HEK293 (cell line): ENCODE results near the gene PERCC1.

ENCODE experiments used
- CTCF ChIA-PET: fragments of 350-600 bp; formaldehyde crosslinking; extraction: SDS; loops from one replicate; lab custom pipeline; 2021; ENCODE audit warnings: antibody characterized with exemption; lab: Yijun Ruan, JAX
- POLR2A ChIA-PET: fragments of 300-600 bp; formaldehyde crosslinking; extraction: SDS; loops from one replicate; lab custom pipeline; 2020; ENCODE audit warnings: antibody characterized with exemption, inconsistent platforms; lab: Yijun Ruan, JAX
- H3K27ac ChIP-seq: fragments of 200-500 bp; sonication (Bioruptor generic); 2 replicates; pipeline ENCODE4 v1.5.1; 2014; ENCODE audit warnings: low read depth, low read length, control low read depth, inconsistent platforms; ENCODE audit errors: extremely low read depth
- H3K36me3 ChIP-seq, 2 experiments: fragments of 200-500 bp in 1 of 2; sonication (Bioruptor generic) in 1 of 2; 1 replicate in 1 of 2; 2 replicates in 1 of 2; pipeline ENCODE4 v1.5.1; 2014 to 2017; ENCODE audit warnings: inconsistent platforms in 2 of 2, low read length in 2 of 2; ENCODE audit not compliant: control insufficient read depth in 2 of 2, insufficient read depth in 1 of 2
- H3K4me1 ChIP-seq: fragments of 200-500 bp; sonication (Bioruptor generic); 2 replicates; pipeline ENCODE4 v1.5.1; 2014; ENCODE audit warnings: mild to moderate bottlenecking, low read length, inconsistent platforms; ENCODE audit not compliant: control insufficient read depth, insufficient read depth
- H3K4me3 ChIP-seq: 2 replicates; pipeline ENCODE4 v1.5.1; 2011; ENCODE audit warnings: low read depth, mild to moderate bottlenecking, control low read depth, low read length, moderate library complexity
- H3K9me3 ChIP-seq: fragments of 200-500 bp; sonication (Bioruptor generic); 2 replicates; pipeline ENCODE4 v1.5.1; 2014; ENCODE audit warnings: low read depth, low read length, inconsistent platforms; ENCODE audit not compliant: control insufficient read depth, insufficient read depth
- EGR2 ChIP-seq: fragments of 450-650 bp; formaldehyde crosslinking; IDR thresholded peaks from 2 replicates; pipeline ENCODE4 v1.5.1; 2016; ENCODE audit warnings: low read depth, missing biosample characterization, missing genetic modification characterization
- GLIS2 ChIP-seq: fragments of 450-650 bp; formaldehyde crosslinking; IDR thresholded peaks from 2 replicates; pipeline ENCODE4 v1.5.1; 2016; ENCODE audit warnings: missing biosample characterization, missing genetic modification characterization
- KLF1 ChIP-seq: fragments of 450-650 bp; formaldehyde crosslinking; IDR thresholded peaks from 2 replicates; pipeline ENCODE4 v1.5.1; 2016; ENCODE audit warnings: missing biosample characterization, missing genetic modification characterization
- KLF10 ChIP-seq: fragments of 450-650 bp; IDR thresholded peaks from 2 replicates; pipeline ENCODE4 v1.5.1; 2018; ENCODE audit warnings: missing biosample characterization, mild to moderate bottlenecking, missing genetic modification characterization
- KLF7 ChIP-seq: fragments of 450-650 bp; formaldehyde crosslinking; IDR thresholded peaks from 2 replicates; pipeline ENCODE4 v1.5.1; 2016; ENCODE audit warnings: missing biosample characterization, missing genetic modification characterization, borderline replicate concordance
- KLF9 ChIP-seq: fragments of 450-650 bp; formaldehyde crosslinking; IDR thresholded peaks from 2 replicates; pipeline ENCODE4 v1.5.1; 2016; ENCODE audit warnings: missing biosample characterization, missing genetic modification characterization, low read depth
- MZF1 ChIP-seq: fragments of 450-650 bp; formaldehyde crosslinking; IDR thresholded peaks from 2 replicates; pipeline ENCODE4 v1.5.1; 2017; ENCODE audit warnings: missing biosample characterization, missing genetic modification characterization, borderline replicate concordance
- OSR2 ChIP-seq: fragments of 450-650 bp; formaldehyde crosslinking; IDR thresholded peaks from 2 replicates; pipeline ENCODE4 v1.5.1; 2016; ENCODE audit warnings: missing biosample characterization, missing genetic modification characterization
- SCRT2 ChIP-seq: fragments of 450-650 bp; formaldehyde crosslinking; IDR thresholded peaks from 2 replicates; pipeline ENCODE4 v1.5.1; 2016; ENCODE audit warnings: missing biosample characterization, missing genetic modification characterization
- SP2 ChIP-seq: fragments of 450-650 bp; formaldehyde crosslinking; IDR thresholded peaks from 2 replicates; pipeline ENCODE4 v1.5.1; 2016; ENCODE audit warnings: missing biosample characterization, missing genetic modification characterization
- SP3 ChIP-seq: fragments of 450-650 bp; formaldehyde crosslinking; IDR thresholded peaks from 2 replicates; pipeline ENCODE4 v1.5.1; 2016; ENCODE audit warnings: missing biosample characterization, missing genetic modification characterization
- ZBTB21 ChIP-seq: fragments of 450-650 bp; formaldehyde crosslinking; IDR thresholded peaks from 2 replicates; pipeline ENCODE4 v1.5.1; 2017; ENCODE audit warnings: missing biosample characterization, missing genetic modification characterization
- ZEB2 ChIP-seq: fragments of 450-650 bp; formaldehyde crosslinking; IDR thresholded peaks from 2 replicates; pipeline ENCODE4 v1.5.1; 2016; ENCODE audit warnings: missing biosample characterization, missing genetic modification characterization
- ZFHX2 ChIP-seq: fragments of 450-650 bp; formaldehyde crosslinking; conservative IDR thresholded peaks from 2 replicates; pipeline ENCODE4 v1.5.1; 2016; ENCODE audit warnings: missing biosample characterization, missing genetic modification characterization
- ZNF140 ChIP-seq: fragments of 450-650 bp; formaldehyde crosslinking; IDR thresholded peaks from 2 replicates; pipeline ENCODE4 v1.5.1; 2016; ENCODE audit warnings: missing biosample characterization, missing genetic modification characterization
- ZNF335 ChIP-seq: fragments of 450-650 bp; formaldehyde crosslinking; conservative IDR thresholded peaks from 2 replicates; pipeline ENCODE4 v1.5.1; 2016; ENCODE audit warnings: missing biosample characterization, missing genetic modification characterization
- ZNF48 ChIP-seq: fragments of 450-650 bp; formaldehyde crosslinking; IDR thresholded peaks from 2 replicates; pipeline ENCODE4 v1.5.1; 2016; ENCODE audit warnings: missing biosample characterization, missing genetic modification characterization
- ZNF621 ChIP-seq: fragments of 450-650 bp; formaldehyde crosslinking; IDR thresholded peaks from 2 replicates; pipeline ENCODE4 v1.5.1; 2017; ENCODE audit warnings: missing biosample characterization, missing genetic modification characterization
- ZNF623 ChIP-seq: fragments of 450-650 bp; formaldehyde crosslinking; IDR thresholded peaks from 2 replicates; pipeline ENCODE4 v1.5.1; 2016; ENCODE audit warnings: missing biosample characterization, missing genetic modification characterization
- ZNF626 ChIP-seq: fragments of 450-650 bp; sonication (Bioruptor Pico); formaldehyde crosslinking; IDR thresholded peaks from 2 replicates; pipeline ENCODE4 v1.5.1; 2018; ENCODE audit warnings: missing biosample characterization, missing genetic modification characterization, inconsistent platforms
- ZNF776 ChIP-seq: fragments of 450-650 bp; formaldehyde crosslinking; IDR thresholded peaks from 2 replicates; pipeline ENCODE4 v1.5.0; 2017; ENCODE audit warnings: missing biosample characterization, missing genetic modification characterization, borderline replicate concordance
- ZXDB ChIP-seq: fragments of 450-650 bp; formaldehyde crosslinking; IDR thresholded peaks from 2 replicates; pipeline ENCODE4 v1.5.1; 2016; ENCODE audit warnings: missing biosample characterization, missing genetic modification characterization
- TF ChIP-seq, protein P1 (sequence below): fragments of 450-650 bp; formaldehyde crosslinking; IDR thresholded peaks from 2 replicates; pipeline ENCODE4 v1.5.1; 2016; ENCODE audit warnings: missing biosample characterization, missing genetic modification characterization, borderline replicate concordance
- TF ChIP-seq, protein P2 (sequence below): fragments of 450-650 bp; formaldehyde crosslinking; IDR thresholded peaks from 2 replicates; pipeline ENCODE4 v1.5.1; 2016; ENCODE audit warnings: missing biosample characterization, missing genetic modification characterization
- TF ChIP-seq, protein P3 (sequence below): fragments of 450-650 bp; formaldehyde crosslinking; IDR thresholded peaks from 2 replicates; pipeline ENCODE4 v1.5.1; 2016; ENCODE audit warnings: missing biosample characterization, missing genetic modification characterization
- TF ChIP-seq, protein P4 (sequence below): fragments of 450-650 bp; formaldehyde crosslinking; IDR thresholded peaks from 2 replicates; pipeline ENCODE4 v1.5.1; 2016; ENCODE audit warnings: missing biosample characterization, missing genetic modification characterization
- TF ChIP-seq, protein P5 (sequence below): fragments of 450-650 bp; formaldehyde crosslinking; optimal IDR thresholded peaks from 2 replicates; pipeline ENCODE3; 2016; ENCODE audit warnings: missing biosample characterization, mild to moderate bottlenecking, missing genetic modification characterization
- TF ChIP-seq, protein P6 (sequence below): fragments of 450-650 bp; IDR thresholded peaks from 2 replicates; pipeline ENCODE4 v1.5.1; 2018; ENCODE audit warnings: missing biosample characterization, missing genetic modification characterization

Gene PERCC1

DNA sequence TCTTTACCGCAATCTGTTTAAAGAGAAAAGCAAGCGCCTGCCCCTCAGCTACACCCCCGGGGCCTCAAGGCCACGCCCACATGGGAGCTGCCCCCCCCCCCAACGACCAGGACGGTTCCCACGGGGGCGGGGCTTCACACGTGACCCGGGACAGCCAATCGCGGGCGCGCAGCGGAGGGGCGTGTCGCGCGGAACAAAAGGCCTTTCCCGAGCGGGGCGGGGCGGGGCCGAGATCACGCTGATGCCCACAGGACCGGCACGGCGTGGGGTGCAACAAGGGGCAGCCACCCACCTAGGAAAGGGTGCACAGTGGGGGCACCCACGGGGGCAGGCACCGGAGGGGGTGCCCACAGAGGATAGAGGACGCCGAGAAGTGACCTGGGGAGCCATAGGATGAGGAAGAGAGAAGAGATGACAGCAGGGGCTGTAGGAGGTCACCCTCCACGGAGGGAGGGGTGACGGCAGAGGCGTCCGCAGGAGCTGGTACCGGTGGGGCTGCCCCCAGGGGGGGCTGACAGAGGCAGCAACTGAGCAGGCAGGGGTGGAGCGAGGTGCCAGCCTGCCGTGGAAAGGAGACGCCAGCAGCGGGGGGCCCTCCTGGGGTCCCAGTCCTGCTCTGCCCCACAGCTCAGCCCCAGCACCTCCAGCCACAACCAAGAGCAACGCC lies 22.6 kb upstream of the PERCC1 start:
- CTCF ChIA-PET: interaction anchor here (0.6 to 1.2 kb wide), 4 partner anchors 45 to 566 kb away, joined by 3 to 4 read pairs (median 4); no protein-coding TSS in a partner anchor
- H3K9me3 ChIP-seq: no peaks in the 10 kb centered on the region
- peaks cover 0 to 22% of the 10 kb centered on the region in 2 experiments; a peak in 2 of 3 replicates for H3K36me3 ChIP-seq
- H3K4me3 ChIP-seq: peak overlapping the region; percentile 48
- H3K4me1 ChIP-seq: peaks cover 3% of the 10 kb centered on the region
- POLR2A ChIA-PET: interaction anchor here (1.0 to 2.1 kb wide), 3 partner anchors 13 to 44 kb away, joined by 3 to 10 read pairs (median 3); partner anchors contain the start of gene UQCC4
- no peak overlapping the region for H3K27ac ChIP-seq
- TF ChIP-seq ZNF776 (tag by site-specific recombination) (no peak), ZNF335 (peak; percentile 90), ZNF48 (tag by site-specific recombination) (no peak), ZNF621 (tag by site-specific recombination) (no peak), SP3 (tag by site-specific recombination) (peak; percentile 94), KLF7 (tag by site-specific recombination) (no peak), KLF1 (peak; percentile 88), OSR2 (no peak), ZNF140 (tag by site-specific recombination) (no peak), SP2 (tag by site-specific recombination) (peak; percentile 88), MZF1 (tag by site-specific recombination) (no peak), EGR2 (tag by site-specific recombination) (peak; percentile 95), ZBTB21 (tag by site-specific recombination) (no peak), ZNF626 (no peak), KLF9 (tag by site-specific recombination) (peak; percentile 100), ZXDB (peak; percentile 58; the same call in 1 of the 2 replicates), KLF10 (peak; percentile 99), ZEB2 (tag by site-specific recombination) (0 out of 2 replicates have a peak, but pooled peaks have one; percentile 17), SCRT2 (peak; percentile 23; the same call in 1 of the 2 replicates), ZFHX2 (tag by site-specific recombination) (peak; percentile 95), GLIS2 (tag by site-specific recombination) (peak; percentile 99), ZNF623 (tag by site-specific recombination) (no peak)
- TF ChIP-seq, protein P1, sequence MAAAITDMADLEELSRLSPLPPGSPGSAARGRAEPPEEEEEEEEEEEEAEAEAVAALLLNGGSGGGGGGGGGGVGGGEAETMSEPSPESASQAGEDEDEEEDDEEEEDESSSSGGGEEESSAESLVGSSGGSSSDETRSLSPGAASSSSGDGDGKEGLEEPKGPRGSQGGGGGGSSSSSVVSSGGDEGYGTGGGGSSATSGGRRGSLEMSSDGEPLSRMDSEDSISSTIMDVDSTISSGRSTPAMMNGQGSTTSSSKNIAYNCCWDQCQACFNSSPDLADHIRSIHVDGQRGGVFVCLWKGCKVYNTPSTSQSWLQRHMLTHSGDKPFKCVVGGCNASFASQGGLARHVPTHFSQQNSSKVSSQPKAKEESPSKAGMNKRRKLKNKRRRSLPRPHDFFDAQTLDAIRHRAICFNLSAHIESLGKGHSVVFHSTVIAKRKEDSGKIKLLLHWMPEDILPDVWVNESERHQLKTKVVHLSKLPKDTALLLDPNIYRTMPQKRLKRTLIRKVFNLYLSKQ: no peak
- TF ChIP-seq, protein P2, sequence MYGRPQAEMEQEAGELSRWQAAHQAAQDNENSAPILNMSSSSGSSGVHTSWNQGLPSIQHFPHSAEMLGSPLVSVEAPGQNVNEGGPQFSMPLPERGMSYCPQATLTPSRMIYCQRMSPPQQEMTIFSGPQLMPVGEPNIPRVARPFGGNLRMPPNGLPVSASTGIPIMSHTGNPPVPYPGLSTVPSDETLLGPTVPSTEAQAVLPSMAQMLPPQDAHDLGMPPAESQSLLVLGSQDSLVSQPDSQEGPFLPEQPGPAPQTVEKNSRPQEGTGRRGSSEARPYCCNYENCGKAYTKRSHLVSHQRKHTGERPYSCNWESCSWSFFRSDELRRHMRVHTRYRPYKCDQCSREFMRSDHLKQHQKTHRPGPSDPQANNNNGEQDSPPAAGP (tag by site-specific recombination): 0 out of 2 replicates have a peak, but pooled peaks have one; percentile 47
- TF ChIP-seq, protein P3, sequence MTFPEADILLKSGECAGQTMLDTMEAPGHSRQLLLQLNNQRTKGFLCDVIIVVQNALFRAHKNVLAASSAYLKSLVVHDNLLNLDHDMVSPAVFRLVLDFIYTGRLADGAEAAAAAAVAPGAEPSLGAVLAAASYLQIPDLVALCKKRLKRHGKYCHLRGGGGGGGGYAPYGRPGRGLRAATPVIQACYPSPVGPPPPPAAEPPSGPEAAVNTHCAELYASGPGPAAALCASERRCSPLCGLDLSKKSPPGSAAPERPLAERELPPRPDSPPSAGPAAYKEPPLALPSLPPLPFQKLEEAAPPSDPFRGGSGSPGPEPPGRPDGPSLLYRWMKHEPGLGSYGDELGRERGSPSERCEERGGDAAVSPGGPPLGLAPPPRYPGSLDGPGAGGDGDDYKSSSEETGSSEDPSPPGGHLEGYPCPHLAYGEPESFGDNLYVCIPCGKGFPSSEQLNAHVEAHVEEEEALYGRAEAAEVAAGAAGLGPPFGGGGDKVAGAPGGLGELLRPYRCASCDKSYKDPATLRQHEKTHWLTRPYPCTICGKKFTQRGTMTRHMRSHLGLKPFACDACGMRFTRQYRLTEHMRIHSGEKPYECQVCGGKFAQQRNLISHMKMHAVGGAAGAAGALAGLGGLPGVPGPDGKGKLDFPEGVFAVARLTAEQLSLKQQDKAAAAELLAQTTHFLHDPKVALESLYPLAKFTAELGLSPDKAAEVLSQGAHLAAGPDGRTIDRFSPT (tag by site-specific recombination): peak; percentile 96
- TF ChIP-seq, protein P4, sequence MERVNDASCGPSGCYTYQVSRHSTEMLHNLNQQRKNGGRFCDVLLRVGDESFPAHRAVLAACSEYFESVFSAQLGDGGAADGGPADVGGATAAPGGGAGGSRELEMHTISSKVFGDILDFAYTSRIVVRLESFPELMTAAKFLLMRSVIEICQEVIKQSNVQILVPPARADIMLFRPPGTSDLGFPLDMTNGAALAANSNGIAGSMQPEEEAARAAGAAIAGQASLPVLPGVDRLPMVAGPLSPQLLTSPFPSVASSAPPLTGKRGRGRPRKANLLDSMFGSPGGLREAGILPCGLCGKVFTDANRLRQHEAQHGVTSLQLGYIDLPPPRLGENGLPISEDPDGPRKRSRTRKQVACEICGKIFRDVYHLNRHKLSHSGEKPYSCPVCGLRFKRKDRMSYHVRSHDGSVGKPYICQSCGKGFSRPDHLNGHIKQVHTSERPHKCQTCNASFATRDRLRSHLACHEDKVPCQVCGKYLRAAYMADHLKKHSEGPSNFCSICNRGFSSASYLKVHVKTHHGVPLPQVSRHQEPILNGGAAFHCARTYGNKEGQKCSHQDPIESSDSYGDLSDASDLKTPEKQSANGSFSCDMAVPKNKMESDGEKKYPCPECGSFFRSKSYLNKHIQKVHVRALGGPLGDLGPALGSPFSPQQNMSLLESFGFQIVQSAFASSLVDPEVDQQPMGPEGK: peak; percentile 98
- TF ChIP-seq, protein P5, sequence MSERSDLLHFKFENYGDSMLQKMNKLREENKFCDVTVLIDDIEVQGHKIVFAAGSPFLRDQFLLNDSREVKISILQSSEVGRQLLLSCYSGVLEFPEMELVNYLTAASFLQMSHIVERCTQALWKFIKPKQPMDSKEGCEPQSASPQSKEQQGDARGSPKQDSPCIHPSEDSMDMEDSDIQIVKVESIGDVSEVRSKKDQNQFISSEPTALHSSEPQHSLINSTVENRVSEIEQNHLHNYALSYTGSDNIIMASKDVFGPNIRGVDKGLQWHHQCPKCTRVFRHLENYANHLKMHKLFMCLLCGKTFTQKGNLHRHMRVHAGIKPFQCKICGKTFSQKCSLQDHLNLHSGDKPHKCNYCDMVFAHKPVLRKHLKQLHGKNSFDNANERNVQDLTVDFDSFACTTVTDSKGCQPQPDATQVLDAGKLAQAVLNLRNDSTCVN (tag by site-specific recombination): peak; percentile 32
- TF ChIP-seq, protein P6, sequence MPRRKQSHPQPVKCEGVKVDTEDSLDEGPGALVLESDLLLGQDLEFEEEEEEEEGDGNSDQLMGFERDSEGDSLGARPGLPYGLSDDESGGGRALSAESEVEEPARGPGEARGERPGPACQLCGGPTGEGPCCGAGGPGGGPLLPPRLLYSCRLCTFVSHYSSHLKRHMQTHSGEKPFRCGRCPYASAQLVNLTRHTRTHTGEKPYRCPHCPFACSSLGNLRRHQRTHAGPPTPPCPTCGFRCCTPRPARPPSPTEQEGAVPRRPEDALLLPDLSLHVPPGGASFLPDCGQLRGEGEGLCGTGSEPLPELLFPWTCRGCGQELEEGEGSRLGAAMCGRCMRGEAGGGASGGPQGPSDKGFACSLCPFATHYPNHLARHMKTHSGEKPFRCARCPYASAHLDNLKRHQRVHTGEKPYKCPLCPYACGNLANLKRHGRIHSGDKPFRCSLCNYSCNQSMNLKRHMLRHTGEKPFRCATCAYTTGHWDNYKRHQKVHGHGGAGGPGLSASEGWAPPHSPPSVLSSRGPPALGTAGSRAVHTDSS (tag by site-specific recombination): no peak
